Activated CD4-positive, alpha-beta T cell treated with anti-CD3 and anti-CD28 coated beads for 4 hours (primary cell): Measurements from ENCODE around the gene SV2C.

Experiments
- DNase-seq, 2 donors: peaks; one replicate each; pipeline ENCODE4 v3.0.0-alpha.2; 2020

Gene SV2C

DNA sequence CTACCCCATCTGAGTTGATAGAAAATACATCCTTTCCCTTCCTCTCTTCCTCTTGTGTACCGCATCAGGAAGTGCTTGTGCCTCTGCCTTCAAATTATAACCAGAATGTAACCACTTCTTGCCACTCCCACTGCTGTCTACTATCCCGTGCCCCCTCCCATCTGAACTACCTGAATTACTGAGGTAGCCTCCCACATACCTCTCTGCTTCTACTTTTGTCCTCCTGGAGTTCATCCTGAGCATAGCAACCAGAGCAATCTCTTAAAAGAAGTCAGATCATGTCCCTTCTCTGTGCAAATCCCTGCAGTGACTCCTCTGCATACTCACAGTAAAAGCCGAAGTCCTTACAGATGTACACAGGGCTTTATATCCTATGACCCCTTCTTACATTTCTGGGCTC lies 23.0 kb downstream of the SV2C start:
- DNase-seq: no peak

DNA sequence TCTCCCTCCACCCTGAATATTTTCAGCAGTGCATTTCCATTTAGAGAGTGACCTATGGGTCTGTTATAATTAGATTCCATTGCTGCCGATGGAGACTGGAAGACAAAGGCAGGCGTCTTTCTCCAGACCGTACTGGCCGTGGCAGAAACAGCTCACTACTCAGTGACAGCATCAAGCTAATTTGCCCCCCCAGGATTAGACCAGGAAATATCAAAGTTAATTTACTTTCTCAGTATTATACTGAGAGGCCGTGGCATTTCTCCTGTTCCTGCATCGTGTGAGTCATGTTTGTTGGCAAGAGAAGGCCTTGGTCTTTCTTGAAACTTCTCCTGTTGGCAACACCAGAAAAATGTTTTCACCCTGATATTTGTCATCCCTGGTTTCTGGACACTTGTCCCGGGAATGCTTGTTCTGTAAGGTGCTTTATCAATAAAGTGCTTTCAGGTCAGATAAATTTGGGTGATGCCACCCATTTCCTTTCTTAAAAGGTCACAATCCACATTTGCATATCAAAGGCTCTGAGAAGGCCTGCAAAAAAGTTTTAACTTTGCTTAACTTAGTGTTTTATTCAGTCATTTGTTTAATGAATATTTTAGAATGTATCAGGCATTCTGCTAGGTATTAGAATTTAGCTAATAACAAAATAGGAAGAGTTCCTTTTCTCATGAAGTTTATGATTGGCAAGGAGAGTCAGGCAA lies 28.4 kb downstream of the SV2C start:
- DNase-seq: no peak

DNA sequence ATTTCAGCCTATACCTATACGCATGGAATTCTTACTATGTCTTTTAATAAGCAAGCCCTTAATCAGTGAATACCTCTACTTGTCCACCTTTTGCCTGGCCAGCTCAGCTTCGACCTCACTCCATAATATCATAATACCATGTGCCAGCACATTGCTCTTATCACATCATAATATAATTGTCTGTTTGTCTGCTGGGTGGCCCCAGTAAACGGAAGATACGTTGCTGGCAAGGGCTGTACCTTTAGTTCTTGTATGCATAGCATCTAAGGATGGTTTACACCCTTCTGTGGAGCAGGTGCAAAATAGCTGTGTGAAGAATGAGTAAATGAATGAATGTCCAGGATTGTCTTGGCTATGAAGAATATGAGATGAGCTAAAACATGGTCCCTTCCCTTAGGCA lies 29.9 kb downstream of the SV2C start:
- DNase-seq: no peak

DNA sequence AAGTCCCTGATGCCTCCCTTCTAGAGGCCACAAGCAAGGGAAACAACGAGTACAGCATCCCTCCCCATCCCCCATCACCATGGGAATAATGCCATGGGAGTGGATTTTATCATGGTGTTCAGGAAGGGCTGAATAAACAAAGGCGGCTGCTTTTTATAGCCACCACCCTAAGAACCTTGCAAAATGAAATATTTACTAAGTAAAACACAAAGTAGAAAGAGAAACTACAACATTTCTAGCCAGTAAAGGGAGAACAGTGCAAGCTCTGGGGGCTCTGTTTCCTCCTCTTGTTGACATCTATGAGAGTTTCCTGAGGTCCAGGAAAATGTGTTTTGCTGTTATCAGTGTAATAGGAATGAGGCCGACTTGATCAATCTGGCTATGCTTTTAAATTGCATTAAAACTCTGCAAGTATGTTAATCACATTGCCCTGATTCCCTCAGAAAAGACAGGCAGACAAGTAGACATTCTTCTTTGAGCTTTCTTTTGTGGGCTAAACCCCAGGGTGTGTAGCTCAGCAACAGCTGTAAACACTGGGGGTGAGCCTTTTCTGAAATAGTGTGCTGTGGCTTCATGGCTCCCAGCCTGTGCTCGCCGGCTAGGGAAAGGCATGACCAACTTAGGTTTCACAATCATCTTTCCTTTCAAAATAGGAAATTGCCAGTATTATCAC lies 31.1 kb downstream of the SV2C start:
- DNase-seq: no peak

DNA sequence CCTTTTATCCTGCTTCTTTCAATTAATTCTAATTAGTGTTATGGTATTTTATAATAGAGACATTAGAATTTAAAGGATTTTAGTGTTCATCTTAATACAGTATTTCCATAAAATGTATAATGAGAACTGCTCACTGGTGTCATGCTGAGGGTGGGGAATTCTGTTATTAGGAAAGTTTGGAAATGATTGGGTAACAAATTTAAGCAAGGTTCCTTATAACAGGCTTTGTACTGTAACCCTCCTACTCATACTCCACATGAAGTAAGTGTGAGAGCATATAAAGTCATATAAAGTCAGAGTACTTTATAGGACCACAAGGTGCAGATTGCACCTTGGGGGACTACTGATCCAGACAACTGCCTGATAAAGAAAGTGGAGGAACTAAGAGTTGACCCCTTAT lies 42.2 kb downstream of the SV2C start:
- DNase-seq: no peak

DNA sequence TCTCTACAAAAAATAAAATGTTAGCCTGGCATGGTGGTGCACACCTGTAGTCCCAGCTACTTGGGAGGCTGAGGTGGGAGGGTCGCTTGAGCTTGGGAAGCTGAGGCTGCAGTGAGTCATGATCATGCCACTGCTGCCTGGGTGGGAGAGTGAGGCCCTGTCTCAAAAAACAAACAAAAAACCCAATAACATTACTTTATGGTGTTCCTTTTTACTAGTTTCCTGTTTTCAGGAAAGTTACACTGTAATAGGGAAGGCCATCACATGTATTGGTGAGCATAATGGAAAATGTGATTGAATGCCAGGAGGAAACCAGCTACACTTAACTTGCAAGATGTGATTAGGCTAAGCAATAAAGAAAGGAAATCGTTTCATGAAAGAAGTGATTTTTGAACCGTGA lies 42.7 kb downstream of the SV2C start:
- DNase-seq: no peak

DNA sequence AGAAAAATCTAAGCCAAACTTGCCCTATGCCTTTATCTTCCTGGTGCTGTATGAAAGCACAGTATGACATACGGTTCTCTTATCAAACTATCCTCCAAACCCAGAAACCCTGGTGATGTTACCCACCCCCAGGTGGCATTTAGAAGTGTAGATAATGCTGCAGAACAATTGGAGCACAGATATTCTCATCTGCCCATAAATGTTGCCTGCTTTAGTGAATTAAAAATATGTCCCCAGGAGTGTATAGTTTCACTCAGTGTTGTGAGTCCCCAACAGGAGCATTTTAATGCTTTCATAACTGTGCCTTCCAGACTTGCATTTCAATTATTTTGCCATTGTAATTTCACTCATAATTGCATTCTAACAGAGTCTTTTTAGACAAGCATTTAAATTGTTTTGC lies 50.8 kb downstream of the SV2C start:
- DNase-seq: no peak

DNA sequence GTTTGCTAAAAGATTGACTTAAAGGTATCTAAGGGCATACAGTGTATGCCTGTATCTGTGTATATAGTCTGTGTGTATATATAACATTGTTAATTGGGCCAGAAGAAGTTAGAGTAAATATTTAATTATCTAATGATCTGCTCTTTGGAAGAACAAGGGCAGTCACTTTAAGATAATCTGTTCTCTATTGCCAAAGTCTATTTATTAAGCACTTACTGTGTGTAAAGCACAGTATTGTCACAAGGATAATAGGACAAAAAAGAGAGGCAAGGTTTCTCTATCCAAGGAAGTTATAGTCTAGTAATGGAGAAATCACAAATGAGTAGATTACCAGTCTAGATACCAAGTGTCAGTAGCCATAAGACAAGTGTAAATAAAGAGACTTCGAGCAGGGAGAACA lies 51.5 kb downstream of the SV2C start:
- no peak for DNase-seq

DNA sequence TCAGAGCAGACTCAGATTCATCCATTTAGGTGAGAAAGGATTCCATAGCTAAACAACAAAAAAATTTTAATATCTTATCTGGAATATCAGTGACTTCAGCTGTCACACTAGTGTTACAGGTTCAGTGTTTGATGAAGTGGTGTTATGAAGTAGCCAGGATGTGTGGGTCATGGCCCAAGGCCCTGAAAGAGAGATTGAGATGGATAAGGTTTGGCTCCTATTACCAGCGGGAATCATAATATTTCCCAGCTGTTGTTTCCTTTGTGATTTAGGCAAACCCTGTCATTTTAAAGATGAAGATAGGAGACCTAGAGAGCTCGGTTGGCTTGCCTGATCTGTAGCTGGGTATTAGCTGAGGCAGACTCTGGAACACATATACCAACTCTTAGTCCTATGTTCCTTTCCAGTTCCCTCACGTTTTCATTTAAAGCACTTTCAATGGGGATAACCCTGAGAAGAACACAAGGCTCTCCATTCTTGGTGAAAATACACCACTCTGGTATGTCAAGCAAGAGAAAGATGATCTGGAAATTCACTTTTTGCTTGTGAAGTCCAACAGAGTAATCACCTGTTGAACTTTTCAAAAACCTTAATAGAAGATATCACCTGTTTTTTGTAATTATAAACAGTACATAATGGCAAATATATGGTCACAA lies 54.8 kb downstream of the SV2C start:
- no peak for DNase-seq

DNA sequence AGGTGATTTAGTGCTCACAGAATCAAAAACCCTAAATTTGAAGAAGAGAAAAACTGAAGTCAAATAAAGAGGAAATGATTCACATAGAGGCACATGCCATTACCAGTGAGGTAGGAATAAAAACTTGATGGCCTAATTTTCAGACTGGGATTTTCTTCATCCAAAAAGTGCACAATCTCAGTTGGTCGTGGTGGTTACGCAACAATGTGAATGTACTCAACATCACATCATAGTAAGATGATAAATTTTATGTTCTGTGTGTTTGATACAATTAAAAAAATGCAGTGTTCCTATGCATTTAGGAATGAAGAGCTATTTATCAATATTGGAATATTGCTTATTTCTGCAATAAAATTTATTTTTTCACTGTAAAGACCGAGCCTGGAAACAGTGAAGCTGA lies 60.7 kb downstream of the SV2C start:
- no peak for DNase-seq

DNA sequence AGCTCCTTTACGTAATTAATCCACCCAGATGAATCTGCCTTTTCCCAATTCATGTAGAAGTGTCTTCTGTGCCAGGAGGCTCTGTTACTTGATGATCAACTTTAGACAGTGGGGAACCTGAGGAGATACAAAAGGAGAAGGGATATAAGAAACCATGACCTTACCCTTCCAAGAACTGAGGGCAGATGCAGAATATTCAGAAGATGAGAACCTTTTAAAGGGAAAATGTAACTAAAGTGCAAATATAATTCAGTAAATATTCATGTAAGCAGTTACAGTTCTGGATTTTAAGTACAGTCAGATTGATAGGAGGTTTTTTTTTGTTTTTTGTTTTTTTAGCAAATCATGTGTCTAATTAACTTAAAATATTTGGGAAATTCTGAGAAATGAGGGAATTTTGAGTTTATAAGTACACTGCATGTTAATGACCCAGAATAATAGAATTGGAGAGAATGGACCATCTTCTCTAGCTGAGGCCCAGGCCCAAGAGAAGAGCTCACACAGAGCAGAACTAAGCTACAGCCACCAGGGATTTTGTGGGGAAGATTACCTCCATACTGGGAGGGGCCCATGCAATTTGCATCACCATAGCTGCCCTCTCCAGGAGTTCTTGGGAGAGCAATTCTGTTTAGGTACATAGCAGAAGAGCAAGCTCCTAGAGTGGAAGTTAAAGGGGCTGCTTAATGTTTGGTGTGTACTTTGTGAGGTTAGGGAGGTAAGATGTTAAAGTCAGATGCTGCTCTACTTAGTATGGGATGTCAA lies 61.5 kb downstream of the SV2C start:
- no peak for DNase-seq

DNA sequence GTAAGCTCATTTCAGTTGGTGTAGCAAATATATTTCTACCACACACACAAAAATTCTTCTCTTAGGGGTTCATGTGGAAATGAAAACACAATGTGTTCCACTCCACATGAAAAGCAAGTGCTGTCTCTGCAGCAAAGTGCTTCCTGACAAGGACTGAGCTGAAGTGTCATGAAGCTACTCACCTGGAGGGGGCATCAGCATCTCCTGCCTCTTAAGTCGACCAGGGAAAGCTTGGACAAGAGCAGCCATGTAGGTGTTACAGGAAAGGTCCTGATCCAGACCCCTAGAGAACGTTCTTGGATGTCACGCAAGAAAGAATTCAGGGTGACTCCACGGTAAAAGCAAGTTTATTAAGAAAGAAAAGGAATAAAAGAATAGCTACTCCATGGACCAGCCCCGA lies 62.8 kb downstream of the SV2C start:
- DNase-seq: no peak

DNA sequence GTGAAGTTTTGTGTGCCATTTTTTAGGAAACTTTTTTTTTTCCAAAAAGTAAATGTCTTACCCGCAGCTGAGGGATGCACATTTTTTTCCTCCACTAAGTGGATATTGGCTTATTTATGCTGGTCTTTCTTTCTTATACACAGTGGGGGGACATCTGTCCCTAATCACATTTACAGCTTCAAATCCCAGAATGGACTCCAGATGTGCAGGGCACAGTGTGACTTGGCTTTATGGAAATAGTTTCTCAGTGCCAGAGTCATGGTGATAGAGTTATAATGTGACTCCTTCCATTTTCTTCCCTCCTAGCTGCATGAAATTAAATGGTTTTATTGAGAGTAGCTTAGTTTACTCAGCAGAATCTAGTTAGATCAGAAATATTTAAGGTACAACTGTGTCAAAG lies 66.5 kb downstream of the SV2C start:
- DNase-seq: no peak

DNA sequence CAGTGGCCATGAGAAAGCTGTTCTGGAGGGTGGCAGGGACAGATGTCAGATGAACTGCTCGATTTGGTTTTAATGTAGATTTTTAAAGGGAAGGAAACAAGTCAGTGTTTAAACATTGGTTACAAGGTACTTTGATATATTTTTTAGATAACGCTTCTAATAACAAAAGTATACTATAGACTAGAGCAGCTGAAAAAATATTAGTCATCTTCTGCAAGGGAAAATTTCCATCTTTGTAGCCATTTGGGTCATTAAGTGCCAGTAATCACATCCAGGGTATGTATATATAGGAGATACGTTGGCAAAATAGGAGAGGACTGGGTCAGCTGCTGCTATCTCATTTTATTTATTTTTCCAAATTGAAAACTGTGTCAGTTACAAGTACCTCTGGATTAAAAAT lies 69.0 kb downstream of the SV2C start:
- no peak for DNase-seq

DNA sequence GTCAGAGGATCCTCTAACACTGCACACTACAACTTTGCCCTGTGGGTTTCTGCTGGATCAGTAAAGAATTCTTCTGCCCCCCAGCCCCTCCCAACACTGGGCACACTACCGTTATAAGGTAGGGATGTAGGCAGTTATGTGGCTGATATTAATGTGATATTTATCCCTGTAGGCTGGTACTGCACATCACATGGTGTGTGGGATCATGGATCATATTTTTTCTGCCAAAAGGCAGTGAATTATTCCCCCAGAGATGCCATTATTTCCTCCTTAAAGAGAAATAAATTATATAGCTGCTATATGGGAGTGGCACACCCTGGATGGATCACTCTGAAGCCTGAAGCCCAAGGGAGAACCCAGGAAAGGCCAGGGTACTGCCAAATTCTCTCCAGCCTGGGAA lies 69.5 kb downstream of the SV2C start:
- no peak for DNase-seq

DNA sequence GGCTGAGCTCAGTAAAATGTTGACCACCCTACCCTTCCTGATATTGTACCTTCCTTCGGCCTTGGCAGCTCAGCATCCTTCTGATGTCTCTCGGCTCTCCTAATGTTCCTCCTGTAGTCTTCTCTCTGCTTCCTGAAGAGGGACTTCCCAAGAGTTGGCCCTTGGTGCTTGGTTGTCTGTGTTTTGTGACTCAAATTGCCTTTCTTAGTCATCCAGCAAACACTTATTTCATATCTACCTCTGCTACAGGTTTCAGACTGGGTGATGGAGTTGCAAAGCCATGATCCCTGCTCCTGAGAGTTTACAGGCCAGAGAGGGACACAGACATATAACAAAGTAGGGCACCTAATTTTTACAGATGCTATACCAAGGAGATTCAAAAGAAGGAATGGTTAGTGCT lies 70.1 kb downstream of the SV2C start:
- DNase-seq: no peak

DNA sequence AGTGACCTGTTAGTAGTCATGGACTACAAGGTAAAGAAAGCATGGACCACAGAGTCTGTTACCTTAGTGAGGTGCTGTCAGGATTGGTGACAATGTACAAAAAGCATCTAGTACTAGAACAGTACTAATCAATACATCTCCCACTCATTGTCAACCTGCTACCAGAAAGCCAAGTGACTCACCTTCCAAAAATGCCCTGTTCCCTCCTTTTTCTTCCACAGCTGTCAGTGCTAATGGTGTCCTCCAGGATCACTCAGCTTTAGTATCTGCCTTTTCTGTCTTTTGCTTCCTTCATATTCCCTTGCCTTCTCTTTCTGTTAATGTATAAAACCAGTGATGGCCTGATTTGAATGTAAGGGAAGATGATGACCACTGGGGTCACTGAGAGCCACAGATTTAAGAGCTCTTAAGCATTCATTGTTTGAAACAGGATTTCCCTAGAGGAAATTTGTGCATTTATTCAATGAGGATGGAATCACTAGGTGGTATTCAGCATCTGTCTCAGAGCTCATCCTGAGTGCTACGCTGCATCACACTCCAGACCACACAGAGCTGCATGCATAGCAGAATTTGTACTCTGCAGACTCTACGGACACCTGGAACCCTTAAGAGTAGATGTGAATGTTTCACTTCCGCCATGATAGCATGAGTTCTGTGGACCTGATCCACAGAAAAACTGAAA lies 71.0 kb downstream of the SV2C start:
- no peak for DNase-seq

DNA sequence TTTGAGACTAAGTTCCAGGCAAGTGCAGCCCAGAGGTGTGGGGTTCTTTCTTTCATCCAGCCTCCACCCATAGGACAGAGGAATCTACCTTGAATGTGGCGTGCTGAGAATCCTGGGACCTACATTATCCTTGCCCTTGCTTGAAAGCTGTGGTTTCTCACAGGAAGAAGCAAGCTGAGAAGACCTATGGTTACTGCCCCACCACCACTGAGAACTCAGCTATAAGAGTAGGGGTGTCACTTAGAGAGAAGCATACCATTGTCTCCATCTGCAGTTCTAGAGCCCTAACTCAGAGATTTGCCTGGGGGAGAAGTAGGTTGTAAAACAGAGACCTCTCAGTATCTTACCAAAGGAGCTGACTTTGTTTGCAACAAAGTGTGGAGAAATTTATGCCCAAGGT lies 72.4 kb downstream of the SV2C start:
- DNase-seq: no peak

DNA sequence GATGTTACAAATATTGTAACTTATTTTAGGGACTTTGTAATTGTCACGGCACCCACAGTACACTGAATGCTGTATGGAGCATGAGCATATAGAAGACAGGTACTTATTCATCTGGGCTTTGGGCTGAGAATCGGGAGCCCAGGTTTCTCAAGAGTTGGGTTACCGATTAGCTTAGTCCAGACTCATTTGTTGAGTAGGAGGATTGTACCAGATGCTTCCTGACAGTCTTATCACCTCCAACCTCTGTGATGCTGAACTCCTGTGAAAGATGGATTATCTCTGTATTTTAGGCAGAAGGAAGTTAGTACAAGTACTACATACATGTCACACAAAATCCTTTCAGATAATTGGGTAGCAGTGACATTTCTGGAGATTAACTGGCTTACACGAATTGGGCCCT lies 79.2 kb downstream of the SV2C start:
- no peak for DNase-seq

DNA sequence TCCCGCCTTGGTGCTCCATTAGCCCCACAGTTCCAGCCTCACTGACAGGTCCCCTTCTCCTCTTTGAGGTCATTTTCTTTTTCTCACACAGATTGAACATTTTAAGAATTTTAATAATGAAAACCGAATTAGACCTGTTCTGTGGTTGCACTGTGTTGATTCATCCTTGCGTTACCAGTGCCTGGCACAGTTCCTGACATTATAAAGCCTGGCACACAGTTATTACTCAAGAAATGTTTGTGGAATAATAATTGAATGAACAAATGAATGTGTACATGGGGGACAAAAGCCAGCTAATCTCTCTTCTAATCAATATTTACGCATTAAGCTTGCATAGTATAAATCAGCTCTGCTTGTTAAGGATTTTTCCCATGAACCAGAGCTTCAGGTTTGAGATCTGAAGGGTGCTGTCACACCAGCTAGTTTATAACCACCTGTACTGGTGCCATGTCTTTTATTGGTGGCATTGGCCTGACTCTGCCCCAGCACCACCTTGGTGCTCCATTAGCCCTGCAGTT lies 80.0 kb downstream of the SV2C start:
- no peak for DNase-seq

DNA sequence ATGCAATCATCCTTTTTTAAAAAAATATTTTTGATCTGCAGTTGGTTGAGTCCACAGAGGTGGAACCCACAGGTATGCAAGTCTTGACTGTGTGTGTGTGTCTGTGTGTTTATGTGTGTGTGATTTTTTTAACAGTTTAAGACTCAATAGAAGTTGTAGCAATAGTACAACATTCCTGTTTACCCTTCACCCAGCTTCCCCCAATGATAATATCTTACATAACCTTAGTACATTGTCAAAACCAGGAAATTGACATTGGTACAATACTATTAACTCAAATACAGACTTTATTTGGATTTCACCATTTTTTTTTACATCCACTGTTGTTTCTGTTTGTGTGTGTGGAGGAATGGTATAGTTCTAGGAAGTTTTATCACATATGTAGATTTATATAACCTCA lies 81.8 kb downstream of the SV2C start:
- DNase-seq: no peak

DNA sequence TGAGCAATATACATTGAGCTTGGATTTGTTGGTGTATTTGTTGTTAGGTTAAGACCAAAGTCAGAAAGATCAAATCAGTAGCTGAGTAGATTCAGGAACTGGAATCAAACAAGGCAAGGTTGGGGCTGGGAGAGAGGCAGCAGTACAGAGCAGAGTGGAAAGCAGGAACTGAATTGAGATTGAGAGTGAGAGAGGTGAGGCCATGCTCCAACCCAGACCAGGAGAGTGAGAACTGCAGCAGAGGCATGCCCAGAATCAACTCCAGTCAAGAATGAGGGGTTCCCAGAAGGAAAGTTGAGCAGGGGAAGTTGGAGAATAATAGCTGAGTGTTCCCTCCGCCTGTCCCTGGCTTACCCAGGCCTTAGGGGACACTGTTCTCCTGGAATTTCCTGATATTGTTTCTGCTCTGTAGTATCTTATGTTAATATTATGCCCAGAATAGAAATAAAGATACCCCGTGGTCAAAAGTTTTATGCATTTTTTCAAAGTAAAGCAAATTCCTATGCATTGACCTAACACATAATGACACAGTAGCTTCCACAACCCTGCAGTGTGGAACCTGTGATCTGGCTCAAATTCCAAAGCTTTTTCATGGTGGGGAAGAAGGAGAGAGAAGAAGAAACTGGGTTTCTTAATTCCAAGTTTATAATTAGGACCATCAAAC lies 82.7 kb downstream of the SV2C start:
- DNase-seq: no peak
